Measurements from ENCODE around the gene CEACAM4. TPM values are rescaled to one million over a fixed set of nuclear protein-coding genes. Genes with fewer than 3 reads are reported as not detected.

CEACAM4 gene
- total RNA-seq, 4 donors from 2014 or later: 0.46 to 3.3 (median 1.1) TPM

DNA sequence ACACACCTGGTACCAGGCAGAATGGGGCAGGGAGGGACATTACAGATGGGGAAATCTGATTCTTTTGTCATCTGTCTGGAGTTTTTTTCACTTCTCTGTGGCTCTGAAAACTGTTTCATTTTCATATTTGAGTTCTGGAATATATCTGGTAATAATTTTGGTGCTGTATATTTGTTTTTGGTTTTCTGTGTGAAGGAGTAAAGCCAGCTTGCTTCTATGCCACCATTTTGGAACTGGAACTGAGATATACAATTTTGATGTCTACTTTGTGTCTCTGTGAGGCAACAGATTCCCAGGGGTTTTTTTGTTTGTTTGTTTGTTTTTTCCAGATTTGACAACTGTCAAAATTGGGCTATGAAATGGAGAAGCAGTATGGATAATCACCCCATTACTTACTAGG lies 16.1 kb downstream of the CEACAM4 start:
- Histone ChIP-seq H3K27me3 (peaks cover 0 to 39% (median 0%) of the 10 kb centered on the region in 4 donors), H3K9me3 (peaks cover 0 to 7% (median 0%) of the 10 kb centered on the region in 4 donors), H3K36me3 (no peaks in the 10 kb centered on the region), H3K27ac (replicated peaks in 1 of 4) (no peak overlapping the region), H3K4me3 (no peak overlapping the region), H3K4me1 (no peaks in the 10 kb centered on the region)
- TF ChIP-seq POLR2AphosphoS5 (IDR thresholded peaks at IDR 0.05): no peak
- DNase-seq (ENCODE audit: extremely low spot score): no peak
- intact Hi-C loops (cut with DNase I): no loop called here

GRCh38 chr19:41607668-41608067 lies 19.2 kb downstream of the CEACAM4 start:
- Histone ChIP-seq H3K36me3 (no peaks in the 10 kb centered on the region), H3K9me3 (peaks cover 0 to 4% (median 0%) of the 10 kb centered on the region in 4 donors), H3K27me3 (peaks cover 0 to 21% (median 0%) of the 10 kb centered on the region in 4 donors), H3K4me3 (no peak overlapping the region), H3K27ac (replicated peaks in 1 of 4) (no peak overlapping the region), H3K4me1 (no peaks in the 10 kb centered on the region)
- intact Hi-C loops (cut with DNase I): no loop called here
- no peak for TF ChIP-seq POLR2AphosphoS5 (IDR thresholded peaks at IDR 0.05)
- TF ChIP-seq EP300 (IDR thresholded peaks at IDR 0.05): no peak
- TF ChIP-seq CTCF (IDR thresholded peaks at IDR 0.05): no peak
- TF ChIP-seq POLR2A (IDR thresholded peaks at IDR 0.05; ENCODE audit: low read depth): no peak
- WGBS: 76% methylated on average over 1 of the region's 1 CpG
- DNase-seq (ENCODE audit: extremely low spot score): no peak

DNA sequence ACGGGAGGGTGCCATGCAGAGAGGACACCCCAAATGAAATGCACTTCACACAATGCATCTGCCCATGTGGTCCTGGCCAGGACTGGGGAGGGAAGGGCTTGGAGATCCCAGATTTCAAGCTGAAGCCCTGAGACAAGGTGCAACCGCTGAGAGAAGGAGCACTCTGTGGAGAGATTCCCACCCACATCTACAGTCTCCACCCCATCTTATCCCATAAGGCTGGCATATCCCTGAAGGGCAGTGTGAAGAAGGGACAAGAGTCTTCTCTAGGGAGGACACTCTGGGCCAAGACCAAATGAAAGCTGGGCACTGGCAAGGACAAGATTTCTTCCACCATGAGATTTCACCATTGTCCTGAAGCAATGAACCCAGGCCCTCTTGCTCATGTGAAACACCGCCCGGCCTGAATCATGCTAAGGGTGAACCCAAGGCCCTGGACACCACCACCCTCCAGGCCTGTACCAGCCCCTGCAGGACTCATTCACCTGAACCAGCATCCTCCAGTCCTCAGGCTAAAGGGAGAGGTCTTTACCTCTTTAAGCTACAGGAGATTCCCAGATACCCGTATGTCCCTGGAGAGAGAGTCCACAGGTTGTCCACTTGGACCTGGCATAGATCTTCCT lies 20.5 kb downstream of the CEACAM4 start:
- Histone ChIP-seq H3K9me3 (peaks cover 0 to 4% (median 0%) of the 10 kb centered on the region in 4 donors), H3K4me1 (no peaks in the 10 kb centered on the region), H3K36me3 (no peaks in the 10 kb centered on the region), H3K4me3 (no peak overlapping the region), H3K27me3 (peaks cover 0 to 20% (median 0%) of the 10 kb centered on the region in 4 donors), H3K27ac (replicated peaks in 1 of 4) (no peak overlapping the region)
- no peak for DNase-seq (ENCODE audit: extremely low spot score)
- 77% methylated on average over 3 of the region's 5 CpGs for whole genome bisulfite sequencing
- intact Hi-C loops (cut with DNase I): no loop called here
- TF ChIP-seq EP300 (IDR thresholded peaks at IDR 0.05) (no peak), CTCF (IDR thresholded peaks at IDR 0.05) (no peak), POLR2AphosphoS5 (IDR thresholded peaks at IDR 0.05) (no peak), POLR2A (IDR thresholded peaks at IDR 0.05; ENCODE audit: low read depth) (no peak)

- Histone ChIP-seq H3K27me3 (peaks cover 0 to 24% (median 0%) of the 10 kb centered on the region in 4 donors), H3K4me3 (no peak overlapping the region), H3K9me3 (peaks cover 0 to 4% (median 0%) of the 10 kb centered on the region in 4 donors), H3K4me1 (no peaks in the 10 kb centered on the region), H3K36me3 (no peaks in the 10 kb centered on the region), H3K27ac (replicated peaks in 1 of 4) (no peak overlapping the region)
- no peak for DNase-seq (ENCODE audit: extremely low spot score)
- intact Hi-C loops (cut with DNase I): no loop called here
- 20% methylated on average over 2 of the region's 3 CpGs for WGBS
- no peak for TF ChIP-seq POLR2A (IDR thresholded peaks at IDR 0.05; ENCODE audit: low read depth)
- no peak for TF ChIP-seq EP300 (IDR thresholded peaks at IDR 0.05)
- no peak for TF ChIP-seq POLR2AphosphoS5 (IDR thresholded peaks at IDR 0.05)
- TF ChIP-seq CTCF (IDR thresholded peaks at IDR 0.05): no peak
Measured at GRCh38 chr19:41604831-41605230, 22.0 kb downstream of the CEACAM4 start.

DNA sequence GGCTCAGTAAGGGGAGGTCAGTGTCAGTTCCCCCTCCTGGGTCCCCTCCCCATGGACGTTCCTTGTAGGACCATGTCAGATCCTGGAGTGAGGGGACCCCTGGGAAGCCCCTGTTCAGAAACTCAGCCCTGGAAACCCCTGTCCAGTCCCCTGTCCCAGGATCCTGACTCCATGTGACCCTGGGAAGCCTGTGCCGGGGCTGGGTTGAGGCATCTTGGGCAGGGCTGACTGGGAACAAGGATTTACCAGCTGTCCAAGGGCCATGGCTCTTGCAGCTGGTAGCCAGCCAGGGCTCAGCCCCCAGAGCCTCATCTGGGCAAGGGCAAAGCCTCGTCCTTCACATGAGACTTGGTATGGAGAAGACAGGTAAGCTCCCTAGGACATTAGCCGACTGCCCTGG lies 25.1 kb downstream of the CEACAM4 start:
- no peak for TF ChIP-seq CTCF (IDR thresholded peaks at IDR 0.05)
- no peak for TF ChIP-seq EP300 (IDR thresholded peaks at IDR 0.05)
- no peak for TF ChIP-seq POLR2A (IDR thresholded peaks at IDR 0.05; ENCODE audit: low read depth)
- TF ChIP-seq POLR2AphosphoS5 (IDR thresholded peaks at IDR 0.05): no peak

More for the DNA sequence above, 25.1 kb downstream of the CEACAM4 start:
- 71% methylated on average over 2 of the region's 4 CpGs for WGBS
- no peaks in the 10 kb centered on the region for H3K9me3 ChIP-seq
- no peaks in the 10 kb centered on the region for H3K36me3 ChIP-seq
- no peak overlapping the region for H3K4me3 ChIP-seq
- H3K27ac ChIP-seq (replicated peaks in 1 of 4): no peak overlapping the region
- no peak for DNase-seq (ENCODE audit: extremely low spot score)
- intact Hi-C loops (cut with DNase I): no loop called here
- H3K4me1 ChIP-seq: no peaks in the 10 kb centered on the region
- peaks cover 0 to 41% (median 3%) of the 10 kb centered on the region in 4 donors for H3K27me3 ChIP-seq

All from esophagus muscularis mucosa (tissue), 4 donors.